SK-N-SH treated with all-trans-retinoic acid at 6 μM for 48 hours (cell line): ENCODE data around the gene CTU1.

Source experiments
- ATAC-seq: fragments of 200-7000 bp; cut with Tn5 transposase; 3 replicates; pipeline ENCODE4 v1.9.1; 2020; ENCODE audit warnings: mild to moderate bottlenecking, moderate library complexity
- BACH2 ChIP-seq: fragments of 250-450 bp; sonication (Bioruptor Pico); IDR thresholded peaks from 2 replicates; pipeline ENCODE4 v1.9.0; 2021; ENCODE audit warnings: mild to moderate bottlenecking, borderline replicate concordance
- CSDC2 ChIP-seq: fragments of 250-450 bp; sonication (Bioruptor Pico); IDR thresholded peaks from 2 replicates; pipeline ENCODE4 v1.5.0; 2020; ENCODE audit warnings: mild to moderate bottlenecking, moderate library complexity
- CSRNP3 ChIP-seq: fragments of 250-450 bp; sonication (Bioruptor Pico); IDR thresholded peaks from 2 replicates; pipeline ENCODE4 v1.5.1; 2021; ENCODE audit warnings: mild to moderate bottlenecking, moderate library complexity
- ESRRG ChIP-seq: fragments of 250-450 bp; sonication (Bioruptor Pico); IDR thresholded peaks from 2 replicates; pipeline ENCODE4 v1.6.1; 2021; ENCODE audit warnings: mild to moderate bottlenecking
- GLIS3 ChIP-seq: fragments of 250-450 bp; sonication (Bioruptor Pico); IDR thresholded peaks from 2 replicates; pipeline ENCODE4 v1.5.0; 2020; ENCODE audit warnings: mild to moderate bottlenecking, moderate library complexity
- ISL1 ChIP-seq: fragments of 250-450 bp; sonication (Bioruptor Pico); IDR thresholded peaks from 2 replicates; pipeline ENCODE4 v2.1.2; 2022; ENCODE audit warnings: mild to moderate bottlenecking, moderate library complexity
- OSR1 ChIP-seq: fragments of 250-450 bp; sonication (Bioruptor Pico); IDR thresholded peaks from 2 replicates; pipeline ENCODE4 v1.8.0; 2022; ENCODE audit warnings: moderate library complexity, mild to moderate bottlenecking, inconsistent platforms
- POU6F1 ChIP-seq: fragments of 250-450 bp; sonication (Bioruptor Pico); IDR thresholded peaks from 2 replicates; pipeline ENCODE4 v1.8.0; 2021; ENCODE audit warnings: low read depth, mild to moderate bottlenecking, moderate library complexity, borderline replicate concordance
- PPARA ChIP-seq: fragments of 250-450 bp; sonication (Bioruptor Pico); IDR thresholded peaks from 2 replicates; pipeline ENCODE4 v1.5.0; 2020; ENCODE audit warnings: mild to moderate bottlenecking, borderline replicate concordance
- SNAI2 ChIP-seq: fragments of 250-450 bp; sonication (Bioruptor Pico); IDR thresholded peaks from 2 replicates; pipeline ENCODE4 v1.5.0; 2020; ENCODE audit warnings: mild to moderate bottlenecking, moderate library complexity
- TCF4 ChIP-seq: fragments of 250-450 bp; sonication (Bioruptor Pico); IDR thresholded peaks from 2 replicates; pipeline ENCODE4 v1.8.0; 2021; ENCODE audit warnings: mild to moderate bottlenecking, moderate library complexity, borderline replicate concordance
- TOX ChIP-seq: fragments of 250-450 bp; sonication (Bioruptor Pico); IDR thresholded peaks from 2 replicates; pipeline ENCODE4 v1.8.0; 2021; ENCODE audit warnings: mild to moderate bottlenecking, moderate library complexity, borderline replicate concordance
- TSHZ2 ChIP-seq: fragments of 250-450 bp; sonication (Bioruptor Pico); IDR thresholded peaks from 2 replicates; pipeline ENCODE4 v1.5.0; 2020; ENCODE audit warnings: mild to moderate bottlenecking, moderate library complexity
- ZC3H10 ChIP-seq: fragments of 250-450 bp; sonication (Bioruptor Pico); IDR thresholded peaks from 2 replicates; pipeline ENCODE4 v1.5.1; 2021; ENCODE audit warnings: mild to moderate bottlenecking, moderate library complexity
- ZFP3 ChIP-seq: fragments of 250-450 bp; sonication (Bioruptor Pico); IDR thresholded peaks from 2 replicates; pipeline ENCODE4 v1.5.0; 2020; ENCODE audit warnings: mild to moderate bottlenecking, moderate library complexity
- ZNF565 ChIP-seq: fragments of 450-650 bp; formaldehyde crosslinking; conservative IDR thresholded peaks from 2 replicates; pipeline ENCODE4 v1.5.0; 2020; ENCODE audit warnings: low read depth, mild to moderate bottlenecking, moderate library complexity
- ZNF8 ChIP-seq: fragments of 450-650 bp; formaldehyde crosslinking; IDR thresholded peaks from 2 replicates; pipeline ENCODE4 v1.5.0; 2020; ENCODE audit warnings: mild to moderate bottlenecking, moderate library complexity
- TF ChIP-seq, protein P1 (sequence below): fragments of 250-450 bp; sonication (Bioruptor Pico); IDR thresholded peaks from 2 replicates; pipeline ENCODE4 v1.8.0; 2020; ENCODE audit warnings: mild to moderate bottlenecking, moderate library complexity, borderline replicate concordance
- TF ChIP-seq, protein P2 (sequence below): fragments of 250-450 bp; sonication (Bioruptor Pico); IDR thresholded peaks from 2 replicates; pipeline ENCODE4 v1.5.1; 2020; ENCODE audit warnings: low read depth, mild to moderate bottlenecking, moderate library complexity

Gene CTU1

GRCh38 chr19:51111606-51112005 lies 3.4 kb upstream of the CTU1 start:
- no peak for ATAC-seq
- TF ChIP-seq BACH2 (no peak), ESRRG (CRISPR knock-in tag) (no peak), POU6F1 (CRISPR knock-in tag) (no peak), PPARA (CRISPR knock-in tag) (no peak), TCF4 (no peak), CSRNP3 (CRISPR knock-in tag) (no peak)
- TF ChIP-seq, protein P1, sequence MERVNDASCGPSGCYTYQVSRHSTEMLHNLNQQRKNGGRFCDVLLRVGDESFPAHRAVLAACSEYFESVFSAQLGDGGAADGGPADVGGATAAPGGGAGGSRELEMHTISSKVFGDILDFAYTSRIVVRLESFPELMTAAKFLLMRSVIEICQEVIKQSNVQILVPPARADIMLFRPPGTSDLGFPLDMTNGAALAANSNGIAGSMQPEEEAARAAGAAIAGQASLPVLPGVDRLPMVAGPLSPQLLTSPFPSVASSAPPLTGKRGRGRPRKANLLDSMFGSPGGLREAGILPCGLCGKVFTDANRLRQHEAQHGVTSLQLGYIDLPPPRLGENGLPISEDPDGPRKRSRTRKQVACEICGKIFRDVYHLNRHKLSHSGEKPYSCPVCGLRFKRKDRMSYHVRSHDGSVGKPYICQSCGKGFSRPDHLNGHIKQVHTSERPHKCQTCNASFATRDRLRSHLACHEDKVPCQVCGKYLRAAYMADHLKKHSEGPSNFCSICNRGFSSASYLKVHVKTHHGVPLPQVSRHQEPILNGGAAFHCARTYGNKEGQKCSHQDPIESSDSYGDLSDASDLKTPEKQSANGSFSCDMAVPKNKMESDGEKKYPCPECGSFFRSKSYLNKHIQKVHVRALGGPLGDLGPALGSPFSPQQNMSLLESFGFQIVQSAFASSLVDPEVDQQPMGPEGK (CRISPR knock-in tag): no peak

- no peak for ATAC-seq
- no peak for TF ChIP-seq OSR1 (CRISPR knock-in tag)
- no peak for TF ChIP-seq ISL1
- no peak for TF ChIP-seq POU6F1 (CRISPR knock-in tag)
- TF ChIP-seq ZC3H10 (CRISPR knock-in tag): no peak
- TF ChIP-seq TSHZ2: no peak
- no peak for TF ChIP-seq GLIS3 (CRISPR knock-in tag)
- no peak for TF ChIP-seq BACH2
- no peak for TF ChIP-seq TCF4
- TF ChIP-seq SNAI2 (CRISPR knock-in tag): no peak
- no peak for TF ChIP-seq ZNF8 (CRISPR knock-in tag)
- TF ChIP-seq, protein P2, sequence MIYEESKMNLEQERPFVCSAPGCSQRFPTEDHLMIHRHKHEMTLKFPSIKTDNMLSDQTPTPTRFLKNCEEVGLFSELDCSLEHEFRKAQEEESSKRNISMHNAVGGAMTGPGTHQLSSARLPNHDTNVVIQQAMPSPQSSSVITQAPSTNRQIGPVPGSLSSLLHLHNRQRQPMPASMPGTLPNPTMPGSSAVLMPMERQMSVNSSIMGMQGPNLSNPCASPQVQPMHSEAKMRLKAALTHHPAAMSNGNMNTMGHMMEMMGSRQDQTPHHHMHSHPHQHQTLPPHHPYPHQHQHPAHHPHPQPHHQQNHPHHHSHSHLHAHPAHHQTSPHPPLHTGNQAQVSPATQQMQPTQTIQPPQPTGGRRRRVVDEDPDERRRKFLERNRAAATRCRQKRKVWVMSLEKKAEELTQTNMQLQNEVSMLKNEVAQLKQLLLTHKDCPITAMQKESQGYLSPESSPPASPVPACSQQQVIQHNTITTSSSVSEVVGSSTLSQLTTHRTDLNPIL (CRISPR knock-in tag): no peak
- TF ChIP-seq CSRNP3 (CRISPR knock-in tag): no peak
- TF ChIP-seq CSDC2 (CRISPR knock-in tag): no peak
These were observed 2.4 kb upstream of the CTU1 start for GRCh38 chr19:51110666-51110971.

- peak; percentile 46 for ATAC-seq
- no peak for TF ChIP-seq POU6F1 (CRISPR knock-in tag)
- TF ChIP-seq ISL1: no peak
- TF ChIP-seq ZNF565 (CRISPR knock-in tag): no peak
- TF ChIP-seq ZC3H10 (CRISPR knock-in tag): no peak
- TF ChIP-seq GLIS3 (CRISPR knock-in tag): no peak
- no peak for TF ChIP-seq TOX (CRISPR knock-in tag)
- no peak for TF ChIP-seq SNAI2 (CRISPR knock-in tag)
- TF ChIP-seq ZFP3: no peak
- TF ChIP-seq TCF4: no peak
- TF ChIP-seq TSHZ2: no peak
- no peak for TF ChIP-seq ESRRG (CRISPR knock-in tag)
These were observed 567 bp upstream of the CTU1 start for GRCh38 chr19:51108805-51109146.
